Panc1 (cell line): ENCODE data around the gene C3orf33.

ENCODE experiments used
- CTCF ChIP-seq: fragments of 450-650 bp; IDR thresholded peaks from 2 replicates; pipeline ENCODE4 v1.5.1; 2017; ENCODE audit warnings: mild to moderate bottlenecking
- POLR2AphosphoS5 ChIP-seq: IDR thresholded peaks from 2 replicates; pipeline ENCODE4 v1.6.1; 2012; ENCODE audit warnings: mild to moderate bottlenecking, low read depth, low read length, moderate library complexity
- REST ChIP-seq, 2 experiments: IDR thresholded peaks; 2 replicates each; pipeline ENCODE4 v1.6.1; 2011 to 2012; ENCODE audit warnings: low read depth in 2 of 2, control low read depth in 1 of 2, low read length in 1 of 2, mild to moderate bottlenecking in 1 of 2, moderate library complexity in 1 of 2; ENCODE audit not compliant: insufficient read depth in 1 of 2
- SIN3A ChIP-seq: IDR thresholded peaks from 2 replicates; pipeline ENCODE4 v1.6.1; 2012; ENCODE audit warnings: low read depth, mild to moderate bottlenecking, low read length, moderate library complexity, borderline replicate concordance; ENCODE audit not compliant: insufficient read depth

GRCh38 chr3:155780291-155780690 is 25.8 kb downstream of the C3orf33 start:
- TF ChIP-seq POLR2AphosphoS5 (no peak), CTCF (no peak), REST (IDR thresholded peaks at IDR 0.05; ENCODE audit: insufficient read depth in 1 of 2, low read depth in 2 of 2, low read length in 1 of 2) (no peak), SIN3A (no peak)
